Astrocyte of the hippocampus (primary cell): Measurements from ENCODE around the gene SMIM38.
"Not testable (repeated sequence)": the region's sequence is repeated elsewhere in the genome, so short reads cannot be mapped to it uniquely, and the experiment has no call there.

Source experiments
- DNase-seq: peaks from one replicate; pipeline ENCODE4 v3.0.0; 2011; ENCODE audit warnings: low read depth, low spot score

The SMIM38 gene

DNA sequence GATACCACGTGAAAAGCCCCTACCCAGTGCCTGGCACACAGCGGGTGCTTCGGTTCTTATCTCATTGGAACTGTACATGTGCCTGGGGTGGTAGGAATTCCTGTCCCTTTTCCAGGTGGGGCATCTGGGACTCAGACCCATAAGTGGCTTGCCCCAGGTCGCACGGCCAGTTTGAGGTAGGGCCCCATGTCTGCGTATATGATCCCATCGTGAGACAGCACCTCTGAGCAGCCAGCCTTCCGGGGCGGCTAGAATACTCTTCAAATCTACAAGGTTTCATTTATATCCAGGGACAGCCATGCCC is 33.5 kb upstream of the SMIM38 start:
- no peak for DNase-seq

DNA sequence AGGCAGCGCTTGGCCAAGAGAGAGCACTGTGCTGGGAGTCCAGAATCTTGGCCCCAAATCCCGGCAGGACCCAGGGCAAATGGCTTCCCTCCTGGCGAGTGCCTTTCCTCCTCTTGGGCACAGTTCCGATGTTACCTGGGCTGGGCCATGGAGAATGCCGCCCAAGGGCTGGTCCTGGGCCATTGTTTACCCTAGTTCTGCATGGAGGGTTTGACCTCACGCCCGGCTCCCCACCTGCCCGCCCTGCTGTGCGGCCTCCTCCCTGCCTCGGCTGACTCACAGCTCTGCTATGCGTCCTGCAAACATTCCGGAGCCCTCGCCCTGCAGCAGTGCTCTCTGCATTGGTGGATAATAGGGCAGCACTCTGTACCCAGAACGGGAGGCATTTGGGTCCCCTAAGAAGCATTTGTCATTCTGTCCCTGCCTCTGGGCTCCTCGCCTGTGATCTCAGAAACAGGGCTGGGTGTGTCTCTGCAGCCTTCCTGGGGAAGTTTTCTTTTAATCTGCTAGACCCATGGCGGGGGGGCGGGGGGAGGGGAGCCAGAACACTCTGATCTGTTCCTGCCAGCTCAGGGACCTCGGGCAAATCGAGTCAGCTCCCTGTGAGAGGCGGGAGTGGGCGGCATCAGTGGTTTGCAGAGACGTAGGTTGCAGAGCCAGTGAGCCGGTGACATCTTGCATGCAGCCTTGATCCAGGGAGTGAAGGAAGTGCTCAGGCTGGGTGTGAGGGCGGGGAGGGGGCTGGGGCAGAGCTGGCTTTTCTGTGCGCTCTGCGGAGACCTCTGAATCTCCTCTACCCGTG is 32.9 kb upstream of the SMIM38 start:
- DNase-seq: peak; percentile 95

GRCh38 chr11:69123593-69124545 is 31.9 kb upstream of the SMIM38 start:
- DNase-seq: no peak

GRCh38 chr11:69125861-69126260 is 29.9 kb upstream of the SMIM38 start:
- no peak for DNase-seq

GRCh38 chr11:69126286-69126685 is 29.4 kb upstream of the SMIM38 start:
- DNase-seq: no peak

DNA sequence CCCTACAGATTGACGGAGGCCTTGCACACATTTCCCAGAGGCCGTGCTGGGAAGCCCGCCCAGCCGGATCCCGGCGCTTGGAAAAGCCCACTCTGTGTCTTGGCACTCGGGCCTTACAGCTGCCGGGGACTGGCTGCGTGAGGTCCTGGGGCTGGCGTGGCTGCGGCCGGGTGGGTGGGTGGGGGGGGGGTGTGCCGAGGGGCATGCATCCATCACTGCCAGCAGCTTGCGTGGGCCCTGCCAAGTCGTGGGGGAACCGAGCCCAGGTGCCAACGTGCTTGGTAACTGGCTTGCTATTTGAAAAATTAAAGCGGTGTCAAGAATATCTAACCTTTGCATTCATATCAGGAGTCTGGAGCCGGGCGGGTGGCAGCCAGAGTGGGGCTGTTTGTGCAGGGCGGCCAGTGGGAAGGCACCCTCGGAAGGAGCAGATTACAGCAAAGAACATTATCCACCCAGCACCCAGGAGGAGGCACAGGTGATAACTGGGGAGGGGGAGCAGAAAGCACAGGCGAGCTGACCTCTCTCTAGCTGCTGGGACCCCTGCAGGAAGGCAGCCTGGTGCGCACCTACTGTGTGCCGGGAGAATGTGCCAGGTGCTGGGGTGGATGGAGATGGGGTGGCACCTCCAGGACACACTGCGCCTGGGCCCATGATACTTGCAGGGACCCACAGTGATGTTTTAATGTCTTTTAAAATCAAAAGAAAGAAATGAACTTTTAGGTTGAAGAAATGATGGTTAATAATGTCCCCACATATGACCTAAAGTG is 28.5 kb upstream of the SMIM38 start:
- peak; percentile 36 for DNase-seq

DNA sequence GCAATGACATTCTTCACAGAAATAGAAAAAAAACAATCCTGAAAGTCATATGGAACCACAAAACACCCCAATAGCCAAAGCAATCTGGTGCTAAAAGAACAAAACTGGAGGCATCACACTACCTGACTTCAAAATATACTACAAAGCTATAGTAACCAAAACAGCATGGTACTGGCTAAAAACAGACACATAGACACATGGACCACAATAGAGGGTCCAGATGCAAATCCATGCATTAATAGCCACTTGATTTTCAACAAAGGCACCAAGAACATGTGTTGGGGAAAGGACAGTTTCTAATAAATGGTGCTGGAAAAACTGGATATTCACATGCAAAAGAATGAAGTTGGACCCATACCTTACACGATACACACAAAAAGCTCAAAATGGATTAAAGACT is 27.9 kb upstream of the SMIM38 start:
- no peak for DNase-seq

DNA sequence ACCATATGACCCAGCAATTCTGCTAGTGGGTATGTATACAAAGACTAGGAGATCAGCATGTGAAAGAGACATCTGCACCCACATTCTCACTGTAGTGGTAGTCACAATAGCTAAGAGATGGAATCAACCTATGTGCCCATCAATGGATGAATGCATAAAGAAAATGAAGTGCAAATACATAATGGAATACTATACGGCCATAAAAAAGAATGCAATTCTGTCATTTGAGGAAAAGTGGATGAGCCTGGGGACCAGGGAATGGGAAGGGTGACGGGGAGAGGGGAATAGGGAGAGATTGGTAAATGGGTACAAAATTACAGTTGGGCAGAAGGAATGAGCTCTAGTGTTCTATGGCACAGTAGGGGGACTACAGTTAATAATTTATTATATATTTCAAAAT is 26.7 kb upstream of the SMIM38 start:
- DNase-seq: no peak

- DNase-seq: no peak
Observed at GRCh38 chr11:69129647-69130046, 26.1 kb upstream of the SMIM38 start.

- DNase-seq: no peak
Observed at GRCh38 chr11:69130654-69131053, 25.1 kb upstream of the SMIM38 start.

- no peak for DNase-seq
Observed at GRCh38 chr11:69131121-69131566, 24.6 kb upstream of the SMIM38 start.

DNA sequence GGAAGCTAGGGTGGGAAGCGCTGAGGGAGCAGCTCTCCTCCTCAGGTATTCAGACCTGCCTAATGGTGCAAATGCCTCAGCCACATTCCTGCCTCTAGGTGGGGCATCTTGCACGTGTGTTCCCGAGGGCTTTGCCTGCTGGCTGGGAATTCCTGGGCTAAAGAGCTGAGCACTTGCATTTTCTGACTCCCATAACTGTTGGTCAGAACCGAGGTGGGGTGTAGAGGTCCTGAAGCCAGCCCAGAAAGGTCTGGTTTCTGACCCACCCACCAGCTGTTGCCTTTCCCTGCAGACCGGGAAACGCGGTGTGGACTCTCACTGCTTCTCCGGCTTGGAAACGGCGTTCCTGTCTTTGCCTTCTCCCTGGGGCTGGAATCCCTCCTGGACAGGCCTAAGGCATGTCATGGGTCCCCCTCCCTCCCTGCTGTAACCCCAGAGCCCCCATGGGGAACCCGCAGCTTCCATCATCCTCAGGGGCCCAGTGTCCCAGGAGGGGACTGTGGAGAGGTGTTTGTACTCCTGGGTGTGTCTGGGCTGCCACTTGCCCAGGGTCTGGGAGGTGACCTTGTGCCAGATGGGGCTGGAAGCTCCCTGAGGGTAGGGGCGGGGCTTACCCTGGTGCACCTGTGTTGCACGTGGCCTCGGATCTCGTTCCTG is 24.0 kb upstream of the SMIM38 start:
- peak; percentile 94 for DNase-seq

- DNase-seq: no peak
Observed at GRCh38 chr11:69132301-69132670, 23.4 kb upstream of the SMIM38 start.

DNA sequence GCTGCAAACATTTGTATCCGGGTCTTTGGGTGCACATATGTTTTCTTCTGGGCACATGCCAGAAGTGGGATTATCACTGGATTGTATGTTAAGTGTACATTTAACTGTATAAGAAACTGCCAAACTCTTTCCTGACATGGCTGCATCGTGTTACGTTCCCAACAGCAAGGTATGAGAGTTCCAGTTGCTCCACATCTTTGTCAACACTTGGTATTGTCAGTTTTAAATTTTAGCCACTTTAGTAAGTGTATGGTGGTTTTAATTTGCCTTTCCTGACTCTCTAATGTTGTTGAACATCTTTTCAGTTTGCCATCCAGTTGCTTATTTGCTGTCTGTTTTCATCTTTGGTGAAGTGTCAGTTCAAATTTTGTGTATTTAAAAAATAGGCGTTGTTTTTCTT is 22.5 kb upstream of the SMIM38 start:
- no peak for DNase-seq

DNA sequence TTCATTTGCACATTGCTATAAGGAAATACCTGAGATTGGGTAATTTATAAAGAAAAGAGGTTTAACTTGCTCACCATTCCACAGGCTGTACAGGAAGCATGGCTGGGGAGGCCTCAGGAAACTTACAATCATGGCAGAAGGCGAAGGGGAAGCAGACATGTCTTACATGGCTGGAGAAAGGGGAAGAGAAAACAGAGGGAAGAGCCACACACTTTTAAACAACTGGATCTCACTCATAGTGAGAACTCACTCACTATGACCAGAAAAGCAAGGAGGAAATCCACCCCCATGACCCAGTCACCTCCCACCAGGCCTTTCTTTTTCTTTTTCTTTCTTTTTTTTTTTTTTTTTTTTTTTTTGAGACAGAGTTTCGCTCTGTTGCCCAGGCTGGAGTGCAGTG is 21.6 kb upstream of the SMIM38 start:
- DNase-seq: not testable (repeated sequence)

DNA sequence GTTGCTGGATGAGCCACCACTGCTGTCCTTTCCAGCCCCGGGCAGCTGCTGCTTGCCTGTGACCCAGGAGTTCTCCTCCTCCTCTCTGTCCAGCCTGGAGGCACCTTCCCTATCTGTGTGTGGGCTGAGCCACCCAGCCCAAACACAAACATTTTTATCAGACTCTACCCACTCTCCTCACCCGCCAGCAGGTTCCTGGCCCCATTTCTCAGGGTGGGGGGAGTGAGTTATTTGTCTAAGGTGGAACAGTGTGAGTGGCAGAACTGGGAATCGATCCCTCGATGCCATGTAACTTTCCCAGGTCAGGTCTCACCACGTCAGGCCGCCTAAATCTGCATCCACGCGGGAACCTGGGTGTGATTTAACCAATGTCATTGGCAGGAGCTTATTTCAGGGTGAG is 20.8 kb upstream of the SMIM38 start:
- DNase-seq: no peak

GRCh38 chr11:69135420-69136363 is 20.0 kb upstream of the SMIM38 start:
- no peak for DNase-seq

DNA sequence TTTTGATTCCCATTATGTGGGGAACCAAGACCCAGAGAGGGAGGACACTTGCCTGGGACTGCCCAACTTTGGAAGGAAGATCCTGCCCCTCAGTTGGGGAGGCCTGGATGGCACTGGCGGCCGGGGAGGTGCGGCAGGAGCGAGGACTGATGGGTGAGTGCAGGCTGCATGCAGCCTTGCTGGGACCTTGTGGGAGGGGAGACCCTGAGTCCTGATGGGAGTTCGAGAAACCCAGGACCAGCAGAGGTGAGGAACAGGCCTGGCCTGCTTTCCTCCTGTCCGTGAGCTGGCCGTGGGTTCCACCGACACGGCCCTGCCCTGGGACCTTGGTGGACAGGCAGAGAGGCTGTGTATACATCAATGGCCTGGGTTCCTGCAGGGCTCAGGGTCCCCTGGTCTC is 19.3 kb upstream of the SMIM38 start:
- no peak for DNase-seq

GRCh38 chr11:69137151-69137844 is 18.4 kb upstream of the SMIM38 start:
- no peak for DNase-seq

GRCh38 chr11:69138265-69138664 is 17.5 kb upstream of the SMIM38 start:
- peak; percentile 68 for DNase-seq
